Epithelial cell of proximal tubule (primary cell): Measurements from ENCODE around the gene HAPSTR1. TPM values are rescaled to one million over a fixed set of nuclear protein-coding genes. Genes with fewer than 3 reads are reported as not detected.
A peak's percentile ranks its signal among the peaks of the same experiment; 100 is the strongest.

Source experiments
- DNase-seq: peaks from one replicate; pipeline ENCODE4 v3.0.0-alpha.2; 2011; ENCODE audit warnings: low read depth
- H3K4me3 ChIP-seq: 2 replicates; pipeline ENCODE4 v1.5.1; 2011; ENCODE audit warnings: low read depth, mild to moderate bottlenecking, low read length
- total RNA-seq: library from RNA; depleted of rRNA; stranded (reverse); fragments of >200 nt; gene quantifications from 2 replicates; pipeline ENCODE4 v1.2.3, GENCODE V29; 2015
- TF ChIP-seq, protein P1 (sequence below): conservative IDR thresholded peaks from 2 replicates; pipeline ENCODE4 v1.5.1; 2012; ENCODE audit warnings: low read depth, mild to moderate bottlenecking, low read length

Gene HAPSTR1
- total RNA-seq, 1 donor from 2014 or later, result 39.3 TPM

DNA sequence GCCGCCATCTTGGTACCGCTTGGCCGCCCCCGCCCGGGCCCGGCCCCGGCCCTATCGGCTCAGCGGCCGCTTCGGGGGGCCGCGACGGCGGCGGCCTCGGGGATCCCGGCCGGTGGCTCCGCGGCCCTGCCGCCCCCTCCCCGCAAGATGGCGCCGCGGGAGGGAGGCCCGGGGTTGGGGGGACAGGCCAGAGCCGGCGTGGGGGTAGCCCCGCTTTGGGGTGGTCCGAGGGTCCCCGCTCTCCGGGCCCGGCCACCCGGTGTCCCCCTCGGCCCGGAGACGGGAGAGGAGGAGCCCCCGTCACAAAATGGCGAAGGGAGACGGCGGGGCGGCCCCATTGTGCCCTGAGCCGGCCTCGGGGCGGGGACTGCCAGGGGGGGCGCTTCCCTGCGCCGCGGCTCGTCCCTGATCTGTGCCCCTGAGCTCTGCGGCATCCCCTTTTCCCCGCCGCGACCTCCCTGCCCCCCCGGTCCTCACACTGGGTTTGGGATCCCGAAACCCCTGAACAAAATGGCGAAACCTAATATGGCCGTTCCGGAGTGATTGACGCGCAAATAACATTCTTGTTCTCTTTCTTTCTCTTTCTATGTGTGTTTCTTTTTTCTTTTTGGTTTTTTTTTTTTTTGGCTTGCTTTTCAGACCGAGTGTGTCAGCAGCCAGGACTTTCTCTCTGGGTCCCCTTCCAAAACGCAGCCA lies 986 bp downstream of the HAPSTR1 start:
- H3K4me3 ChIP-seq, result peak overlapping the region; percentile 94
- DNase-seq, result no peak
- TF ChIP-seq, protein P1, sequence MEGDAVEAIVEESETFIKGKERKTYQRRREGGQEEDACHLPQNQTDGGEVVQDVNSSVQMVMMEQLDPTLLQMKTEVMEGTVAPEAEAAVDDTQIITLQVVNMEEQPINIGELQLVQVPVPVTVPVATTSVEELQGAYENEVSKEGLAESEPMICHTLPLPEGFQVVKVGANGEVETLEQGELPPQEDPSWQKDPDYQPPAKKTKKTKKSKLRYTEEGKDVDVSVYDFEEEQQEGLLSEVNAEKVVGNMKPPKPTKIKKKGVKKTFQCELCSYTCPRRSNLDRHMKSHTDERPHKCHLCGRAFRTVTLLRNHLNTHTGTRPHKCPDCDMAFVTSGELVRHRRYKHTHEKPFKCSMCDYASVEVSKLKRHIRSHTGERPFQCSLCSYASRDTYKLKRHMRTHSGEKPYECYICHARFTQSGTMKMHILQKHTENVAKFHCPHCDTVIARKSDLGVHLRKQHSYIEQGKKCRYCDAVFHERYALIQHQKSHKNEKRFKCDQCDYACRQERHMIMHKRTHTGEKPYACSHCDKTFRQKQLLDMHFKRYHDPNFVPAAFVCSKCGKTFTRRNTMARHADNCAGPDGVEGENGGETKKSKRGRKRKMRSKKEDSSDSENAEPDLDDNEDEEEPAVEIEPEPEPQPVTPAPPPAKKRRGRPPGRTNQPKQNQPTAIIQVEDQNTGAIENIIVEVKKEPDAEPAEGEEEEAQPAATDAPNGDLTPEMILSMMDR, result peak; percentile 20

DNA sequence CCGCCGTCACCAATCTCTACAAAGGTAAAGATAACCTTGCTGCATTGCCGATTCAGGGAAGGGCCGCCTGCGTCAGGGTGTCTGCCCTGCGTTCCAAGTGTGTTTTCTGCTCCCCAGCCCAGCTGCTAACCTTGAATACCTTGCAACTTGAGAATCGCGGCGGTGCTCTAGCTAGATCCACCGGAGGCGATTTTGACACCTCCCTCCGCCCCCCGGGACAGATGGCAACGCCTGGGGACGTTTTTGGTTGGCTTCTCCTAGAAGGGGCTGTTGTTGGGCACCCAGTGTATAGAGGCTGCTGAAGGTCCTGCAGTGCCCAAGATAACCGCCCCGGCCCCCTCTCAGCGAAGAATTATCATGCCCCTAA lies 1.5 kb downstream of the HAPSTR1 start:
- peak overlapping the region; percentile 94 for H3K4me3 ChIP-seq
- TF ChIP-seq, protein P1, result no peak
- DNase-seq, result no peak

DNA sequence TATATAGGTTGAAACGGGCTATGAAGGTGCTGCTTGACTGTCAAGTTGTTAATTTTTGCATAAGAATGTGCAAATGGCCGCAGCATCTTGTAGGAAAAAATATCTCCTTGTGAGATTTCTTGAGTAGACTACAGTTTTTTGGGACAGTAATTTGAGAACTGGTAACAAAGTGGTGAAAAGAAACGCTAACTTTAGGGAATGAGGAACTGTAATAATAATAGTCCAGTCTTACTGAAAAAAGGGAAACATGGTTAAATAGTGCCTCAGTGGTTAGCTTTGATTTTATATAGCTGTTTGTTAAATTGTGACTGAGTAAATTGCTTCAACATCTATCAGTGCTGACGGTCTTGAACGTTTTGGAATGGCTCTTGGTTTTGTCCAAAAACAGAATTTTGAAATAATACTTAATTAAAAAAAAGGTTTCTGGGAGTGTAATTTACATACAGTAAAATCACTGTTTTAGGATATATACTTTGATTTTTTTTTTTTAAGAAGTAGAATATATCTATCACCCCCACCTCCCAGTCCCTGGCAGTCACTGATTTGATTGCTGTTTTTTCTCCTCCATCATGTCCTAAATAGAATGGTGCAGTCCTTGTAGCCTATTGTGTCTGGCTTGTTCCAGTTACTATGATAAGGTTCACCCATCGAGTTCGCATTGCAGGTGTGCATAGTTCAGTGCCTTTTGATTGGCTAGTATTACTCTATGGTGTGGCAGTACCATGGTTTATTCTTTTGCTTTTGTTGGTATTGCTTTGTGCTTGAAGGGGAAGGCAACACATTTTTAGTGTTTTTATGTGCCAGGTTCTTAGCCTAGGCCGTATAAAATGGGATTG lies 2.8 kb downstream of the HAPSTR1 start:
- peak overlapping the region; percentile 94 for H3K4me3 ChIP-seq
- TF ChIP-seq, protein P1, result no peak
- no peak for DNase-seq

DNA sequence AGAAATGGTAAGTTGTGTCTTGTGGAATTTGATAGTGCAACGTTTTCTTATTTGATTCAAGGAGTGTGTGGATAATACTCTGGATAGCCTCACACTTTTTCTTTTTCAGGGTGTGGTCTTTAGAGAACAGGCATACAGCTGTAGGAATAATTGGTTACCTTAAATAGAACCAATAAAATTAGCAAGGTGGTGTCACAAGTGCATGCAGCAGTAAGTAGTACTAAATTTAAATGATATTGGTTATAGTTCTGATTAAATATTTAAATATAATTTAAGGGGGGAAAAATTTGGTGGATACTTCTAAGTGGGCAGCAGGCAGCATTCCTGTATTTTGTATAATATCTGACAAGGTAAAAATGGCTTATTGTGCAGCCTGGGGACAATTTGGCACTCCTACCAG lies 3.7 kb downstream of the HAPSTR1 start:
- TF ChIP-seq, protein P1, result no peak
- DNase-seq, result no peak
- peak overlapping the region; percentile 94 for H3K4me3 ChIP-seq

DNA sequence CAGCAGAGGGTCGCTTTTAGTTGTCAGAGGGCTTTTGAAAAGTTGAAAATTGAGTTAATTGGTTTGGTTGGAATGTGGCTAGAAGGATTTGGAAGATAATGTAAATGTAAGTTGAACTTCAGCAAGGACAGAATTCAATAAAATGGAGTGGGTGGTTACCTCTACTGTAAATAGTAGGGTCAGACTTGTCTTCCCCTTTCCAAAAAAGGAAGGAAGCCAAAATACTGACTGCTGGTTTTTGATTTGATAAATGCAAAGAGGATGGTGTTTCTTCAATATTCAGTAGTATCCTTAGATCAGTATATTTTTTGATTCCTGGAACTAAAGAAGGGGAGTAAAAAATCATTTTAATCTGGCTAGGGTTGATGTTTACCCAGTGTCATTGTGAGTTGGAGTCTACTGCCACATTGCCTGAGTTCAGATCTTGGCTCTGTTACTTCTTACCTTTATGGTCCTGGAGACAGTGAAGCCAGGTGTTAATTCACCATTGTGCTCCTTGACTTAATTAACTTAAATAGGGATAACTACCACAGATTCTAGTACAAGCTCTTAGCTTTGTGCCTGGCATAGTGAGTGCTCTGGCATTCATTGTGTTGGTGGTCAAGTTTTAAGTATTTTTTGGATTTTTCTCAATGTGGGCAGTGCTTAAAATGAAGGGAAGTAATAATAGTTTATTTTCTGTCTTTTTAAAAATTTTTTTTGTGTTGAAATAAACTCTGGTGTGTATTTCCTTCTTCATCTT lies 4.4 kb downstream of the HAPSTR1 start:
- no peak for DNase-seq
- peak overlapping the region; percentile 94 for H3K4me3 ChIP-seq
- TF ChIP-seq, protein P1, result no peak

DNA sequence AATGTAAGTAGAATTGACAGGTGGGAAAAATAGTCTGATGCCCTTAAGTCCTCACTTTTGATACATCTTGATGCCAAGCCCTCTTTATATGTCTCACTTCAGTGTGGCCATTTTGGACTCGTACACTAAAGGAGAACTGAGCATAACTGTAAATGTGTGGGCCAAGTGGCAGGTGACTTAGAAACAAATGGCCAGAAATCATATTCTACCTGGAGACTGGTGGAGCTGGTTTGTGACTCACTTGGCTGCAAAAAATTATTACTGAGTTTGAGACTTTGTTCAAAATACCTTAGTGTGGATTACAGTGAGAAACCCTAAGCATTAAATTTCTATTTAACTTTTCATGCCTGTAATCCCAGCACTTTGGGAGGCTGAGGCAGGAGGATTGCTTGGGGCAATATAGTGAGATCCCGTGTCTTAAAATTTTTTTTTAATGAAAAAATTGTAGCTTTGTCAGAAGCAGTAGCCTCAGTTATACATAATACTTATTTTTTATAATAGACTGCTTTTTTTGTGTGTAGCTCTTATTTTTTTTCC lies 5.0 kb downstream of the HAPSTR1 start:
- TF ChIP-seq, protein P1, result no peak
- no peak for DNase-seq

More for the DNA sequence above, 5.0 kb downstream of the HAPSTR1 start:
- H3K4me3 ChIP-seq, result no peak overlapping the region
